ENCODE measurements around the gene OR5D13.

The OR5D13 gene, protein sequence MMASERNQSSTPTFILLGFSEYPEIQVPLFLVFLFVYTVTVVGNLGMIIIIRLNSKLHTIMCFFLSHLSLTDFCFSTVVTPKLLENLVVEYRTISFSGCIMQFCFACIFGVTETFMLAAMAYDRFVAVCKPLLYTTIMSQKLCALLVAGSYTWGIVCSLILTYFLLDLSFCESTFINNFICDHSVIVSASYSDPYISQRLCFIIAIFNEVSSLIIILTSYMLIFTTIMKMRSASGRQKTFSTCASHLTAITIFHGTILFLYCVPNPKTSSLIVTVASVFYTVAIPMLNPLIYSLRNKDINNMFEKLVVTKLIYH

GRCh38 chr11:55773138-55773537 lies at the start of gene OR5D13:
TSS of gene OR5D13 (plus strand) at chr11:55773438. CDS start at chr11:55773438, 0 bp downstream.
- DNase-seq = no peak

DNA sequence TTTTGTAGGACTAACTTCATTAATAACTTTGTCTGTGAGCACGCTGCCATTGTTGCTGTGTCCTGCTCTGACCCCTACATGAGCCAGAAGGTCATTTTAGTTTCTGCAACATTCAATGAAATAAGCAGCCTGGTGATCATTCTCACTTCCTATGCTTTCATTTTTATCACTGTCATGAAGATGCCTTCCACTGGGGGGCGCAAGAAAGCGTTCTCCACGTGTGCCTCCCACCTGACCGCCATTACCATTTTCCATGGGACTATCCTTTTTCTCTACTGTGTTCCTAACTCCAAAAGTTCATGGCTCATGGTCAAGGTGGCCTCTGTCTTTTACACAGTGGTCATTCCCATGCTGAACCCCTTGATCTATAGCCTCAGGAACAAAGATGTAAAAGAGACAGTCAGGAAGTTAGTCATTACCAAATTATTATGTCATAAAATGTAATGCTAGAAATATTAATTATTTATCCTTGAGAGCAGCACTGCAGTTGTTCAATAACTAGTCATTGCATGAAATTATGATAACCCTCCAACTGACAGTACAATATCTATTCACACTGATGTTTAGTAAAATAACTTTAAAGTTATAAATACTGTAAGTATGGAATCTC lies 46.4 kb upstream of the OR5D13 start:
- no peak for DNase-seq

DNA sequence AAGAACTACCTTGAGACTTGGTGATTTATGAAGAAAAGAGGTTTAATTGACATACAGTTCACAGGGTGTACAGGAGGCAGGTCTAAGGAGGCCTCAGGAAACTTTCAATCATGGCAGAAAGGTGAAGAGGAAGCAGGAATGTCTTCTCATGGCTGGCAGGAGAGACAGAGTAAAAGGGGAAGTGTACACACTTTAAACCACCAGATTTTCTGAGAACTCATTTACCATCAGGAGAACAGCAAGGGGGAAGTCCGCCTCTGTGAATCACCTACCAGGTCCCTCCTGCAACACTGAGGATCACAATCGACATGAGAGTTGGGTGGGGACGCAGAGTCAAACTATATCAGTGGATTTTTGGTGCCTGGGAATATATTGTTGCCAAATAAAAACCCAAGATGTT lies 40.3 kb upstream of the OR5D13 start:
- no peak for DNase-seq

GRCh38 chr11:55791606-55792005 lies 18.4 kb downstream of the OR5D13 start:
- no peak for DNase-seq

- DNase-seq = no peak
Measured at GRCh38 chr11:55793321-55793720, 20.1 kb downstream of the OR5D13 start.

- DNase-seq = no peak
Measured at GRCh38 chr11:55795256-55795655, 22.0 kb downstream of the OR5D13 start, which contains the start of gene OR5D14. TSS of gene OR5D14 (plus strand) at chr11:55795556. CDS start at chr11:55795556, 0 bp downstream.

GRCh38 chr11:55806248-55806647 lies 33.0 kb downstream of the OR5D13 start:
- DNase-seq = no peak

DNA sequence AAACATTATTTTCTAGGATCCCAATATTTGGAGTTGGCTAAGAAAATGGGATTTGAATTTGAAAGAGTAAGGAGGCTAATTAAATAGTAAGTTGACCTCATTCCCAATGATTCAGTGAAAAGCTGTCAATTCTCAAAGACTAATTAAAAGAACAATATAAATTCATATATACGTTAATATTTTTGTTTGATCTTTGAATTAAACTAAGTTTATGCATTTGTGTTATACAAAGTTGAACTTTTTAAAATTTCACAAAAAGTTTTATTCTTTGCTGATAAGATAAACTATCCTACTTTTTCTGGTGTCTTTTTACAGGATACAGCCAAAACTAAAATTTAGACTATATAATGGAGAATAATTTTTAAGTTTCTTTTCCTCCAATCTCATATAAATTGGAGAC lies 37.8 kb downstream of the OR5D13 start, which contains the start of gene OR5L1:
Gene OR5L1 (plus strand): TSS at position 301 of the 400 bp plus-strand sequence. CDS start 100 bp downstream, outside the sequence.
- no peak for DNase-seq

DNA sequence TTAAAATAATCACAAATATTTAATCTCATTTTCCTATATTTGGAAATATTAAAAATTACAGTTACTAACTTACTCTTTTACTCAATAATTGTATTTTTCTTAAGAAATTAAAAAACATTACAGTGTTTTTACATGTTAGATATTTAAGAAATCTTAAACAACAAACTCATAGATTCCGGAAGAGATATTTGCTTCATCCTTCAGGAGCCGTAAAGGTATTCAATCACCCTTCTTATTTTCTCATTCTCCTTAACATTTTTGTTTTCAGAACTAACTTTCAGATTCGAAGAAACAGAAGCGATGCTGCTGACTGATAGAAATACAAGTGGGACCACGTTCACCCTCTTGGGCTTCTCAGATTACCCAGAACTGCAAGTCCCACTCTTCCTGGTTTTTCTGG lies 46.1 kb downstream of the OR5D13 start, which contains the start of gene OR5D18:
Gene OR5D18 (plus strand): TSS at position 301 of the 400 bp plus-strand sequence. CDS start 0 bp downstream, at position 301.
- DNase-seq = no peak
